Nephron (organoid): ENCODE results near the gene COL28A1.

ENCODE experiments used
- H3K27ac Mint-ChIP-seq, 3 experiments: 2 replicates each; pipeline ENCODE4 v1.8.0; 2020; ENCODE audit warnings: mixed read lengths in 3 of 3, mild to moderate bottlenecking in 2 of 3, moderate library complexity in 1 of 3
- H3K27me3 Mint-ChIP-seq: 2 replicates; pipeline ENCODE4 v1.8.0; 2021; ENCODE audit warnings: low read depth, mild to moderate bottlenecking, moderate library complexity, mixed read lengths
- H3K36me3 Mint-ChIP-seq: 2 replicates; pipeline ENCODE4 v1.8.0; 2020; ENCODE audit warnings: low read depth, mixed read lengths
- H3K4me1 Mint-ChIP-seq: 2 replicates; pipeline ENCODE4 v1.8.0; 2020; ENCODE audit warnings: mixed read lengths
- H3K4me3 Mint-ChIP-seq, 3 experiments: 2 replicates each; pipeline ENCODE4 v1.8.0; 2020; ENCODE audit warnings: mild to moderate bottlenecking in 3 of 3, mixed read lengths in 3 of 3, moderate library complexity in 2 of 3
- H3K9me3 Mint-ChIP-seq: 2 replicates; pipeline ENCODE4 v1.8.0; 2020; ENCODE audit warnings: mixed read lengths
- CTCF ChIP-seq, 3 experiments: fragments of 200-600 bp; sonication (generic); IDR thresholded peaks; one replicate each; pipeline ENCODE4 v1.5.0; 2021; ENCODE audit warnings: antibody characterized with exemption in 3 of 3; ENCODE audit not compliant: unreplicated experiment in 3 of 3

The COL28A1 gene

GRCh38 chr7:7452119-7452518 lies 83.6 kb downstream of the COL28A1 start:
- peaks cover 19% of the 10 kb centered on the region for H3K9me3 Mint-ChIP-seq
- H3K4me3 Mint-ChIP-seq: no peak overlapping the region
- H3K36me3 Mint-ChIP-seq: peaks cover 20% of the 10 kb centered on the region
- TF ChIP-seq CTCF (IDR thresholded peaks at IDR 0.05; ENCODE audit: unreplicated experiment in 3 of 3): no peak
- no peaks in the 10 kb centered on the region for H3K4me1 Mint-ChIP-seq
- H3K27me3 Mint-ChIP-seq: no peaks in the 10 kb centered on the region
- no peak overlapping the region for H3K27ac Mint-ChIP-seq

- H3K4me3 Mint-ChIP-seq: no peak overlapping the region
- peaks cover 32% of the 10 kb centered on the region for H3K9me3 Mint-ChIP-seq
- TF ChIP-seq CTCF (IDR thresholded peaks at IDR 0.05; ENCODE audit: unreplicated experiment in 3 of 3): no peak
- no peak overlapping the region for H3K27ac Mint-ChIP-seq
- peaks cover 29% of the 10 kb centered on the region for H3K36me3 Mint-ChIP-seq
- H3K27me3 Mint-ChIP-seq: no peaks in the 10 kb centered on the region
- no peaks in the 10 kb centered on the region for H3K4me1 Mint-ChIP-seq
These were observed 86.6 kb downstream of the COL28A1 start for GRCh38 chr7:7449055-7449454.

- no peak overlapping the region for H3K27ac Mint-ChIP-seq
- peaks cover 29% of the 10 kb centered on the region for H3K36me3 Mint-ChIP-seq
- no peaks in the 10 kb centered on the region for H3K4me1 Mint-ChIP-seq
- no peak for TF ChIP-seq CTCF (IDR thresholded peaks at IDR 0.05; ENCODE audit: unreplicated experiment in 3 of 3)
- no peak overlapping the region for H3K4me3 Mint-ChIP-seq
- H3K9me3 Mint-ChIP-seq: peaks cover 35% of the 10 kb centered on the region
- no peaks in the 10 kb centered on the region for H3K27me3 Mint-ChIP-seq
These were observed 89.1 kb downstream of the COL28A1 start for GRCh38 chr7:7446616-7447015.

GRCh38 chr7:7443806-7444350 lies 91.8 kb downstream of the COL28A1 start:
- Mint-ChIP-seq H3K4me3 (no peak overlapping the region), H3K27ac (peak overlapping the region; percentile 14 to 70 (median 44)), H3K27me3 (no peaks in the 10 kb centered on the region), H3K4me1 (peaks cover 2% of the 10 kb centered on the region), H3K9me3 (peaks cover 27% of the 10 kb centered on the region), H3K36me3 (peaks cover 20% of the 10 kb centered on the region)
- TF ChIP-seq CTCF (IDR thresholded peaks at IDR 0.05; ENCODE audit: unreplicated experiment in 3 of 3): no peak

- Mint-ChIP-seq H3K36me3 (no peaks in the 10 kb centered on the region), H3K27me3 (no peaks in the 10 kb centered on the region), H3K4me1 (peaks cover 11% of the 10 kb centered on the region), H3K9me3 (peaks cover 3% of the 10 kb centered on the region), H3K27ac (no peak overlapping the region), H3K4me3 (no peak overlapping the region)
- TF ChIP-seq CTCF (IDR thresholded peaks at IDR 0.05; ENCODE audit: unreplicated experiment in 3 of 3): no peak
These were observed 96.1 kb downstream of the COL28A1 start for GRCh38 chr7:7439564-7439963.

DNA sequence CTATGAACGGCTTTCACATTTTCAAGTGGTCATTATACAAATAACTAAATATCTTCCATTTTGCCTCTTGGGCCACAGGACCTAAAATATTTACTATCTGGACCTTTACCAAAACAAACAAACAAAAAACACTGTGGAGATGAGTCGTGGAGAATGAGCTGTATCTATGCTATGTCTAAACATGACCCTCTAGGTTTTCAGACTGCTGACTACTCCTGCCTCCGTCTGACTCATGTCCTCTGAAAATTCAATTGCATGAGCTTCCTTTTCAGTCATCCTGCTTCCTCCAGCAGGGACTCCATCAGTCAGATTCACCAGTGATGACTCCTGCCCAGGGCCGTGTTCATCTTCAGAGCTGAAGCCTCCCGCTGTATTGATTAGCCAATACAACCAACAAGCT lies 96.8 kb downstream of the COL28A1 start:
- Mint-ChIP-seq H3K4me3 (no peak overlapping the region), H3K36me3 (no peaks in the 10 kb centered on the region), H3K9me3 (peaks cover 3% of the 10 kb centered on the region), H3K4me1 (peaks cover 17% of the 10 kb centered on the region), H3K27ac (peak overlapping the region in 2 of 3 experiments; percentile 42 to 80), H3K27me3 (no peaks in the 10 kb centered on the region)
- no peak for TF ChIP-seq CTCF (IDR thresholded peaks at IDR 0.05; ENCODE audit: unreplicated experiment in 3 of 3)
